GM23248 (cell line): Measurements from ENCODE around the gene GRIK5. TPM values are rescaled to one million over a fixed set of nuclear protein-coding genes. Genes with fewer than 3 reads are reported as not detected.

Source experiments
- DNase-seq: peaks from one replicate; pipeline ENCODE4 v3.0.0-alpha.2; 2015
- H2AFZ ChIP-seq: fragments of 200-600 bp; sonication (generic); 2 replicates; pipeline ENCODE4 v1.6.1; 2016; ENCODE audit warnings: antibody characterized with exemption
- H3F3A ChIP-seq: fragments of 200-600 bp; sonication (generic); 2 replicates; pipeline ENCODE4 v1.6.1; 2016; ENCODE audit warnings: mild to moderate bottlenecking, antibody characterized with exemption, mixed run types; ENCODE audit not compliant: insufficient read depth
- H3K27ac ChIP-seq: fragments of 200-600 bp; sonication (generic); 2 replicates; pipeline ENCODE4 v1.5.1; 2016; ENCODE audit warnings: mild to moderate bottlenecking
- H3K27me3 ChIP-seq: fragments of 200-600 bp; sonication (generic); replicated peaks from 2 replicates; pipeline ENCODE4 v1.6.1; 2016; ENCODE audit warnings: mild to moderate bottlenecking; ENCODE audit not compliant: insufficient read depth
- H3K36me3 ChIP-seq: fragments of 200-600 bp; sonication (generic); 2 replicates; pipeline ENCODE4 v1.6.1; 2016; ENCODE audit warnings: low read depth, mild to moderate bottlenecking
- H3K4me1 ChIP-seq: fragments of 200-600 bp; sonication (generic); 2 replicates; pipeline ENCODE4 v1.6.1; 2016; ENCODE audit warnings: mild to moderate bottlenecking; ENCODE audit not compliant: insufficient read depth
- H3K4me2 ChIP-seq: fragments of 200-600 bp; sonication (generic); one replicate; pipeline ENCODE4 v1.6.1; 2016; ENCODE audit warnings: mild to moderate bottlenecking; ENCODE audit not compliant: unreplicated experiment
- H3K4me3 ChIP-seq: fragments of 200-600 bp; sonication (generic); 2 replicates; pipeline ENCODE4 v1.5.1; 2016; ENCODE audit warnings: mild to moderate bottlenecking
- H3K79me2 ChIP-seq: fragments of 200-600 bp; sonication (generic); 2 replicates; pipeline ENCODE4 v1.6.1; 2016; ENCODE audit warnings: mild to moderate bottlenecking; ENCODE audit not compliant: insufficient read depth
- H3K9ac ChIP-seq: fragments of 200-600 bp; sonication (generic); 2 replicates; pipeline ENCODE4 v1.6.1; 2016; ENCODE audit warnings: mild to moderate bottlenecking
- H3K9me2 ChIP-seq: fragments of 200-600 bp; sonication (generic); 2 replicates; pipeline ENCODE4 v1.6.1; 2016; ENCODE audit warnings: mixed run types, mild to moderate bottlenecking, moderate library complexity; ENCODE audit not compliant: insufficient read depth
- H3K9me3 ChIP-seq: fragments of 200-600 bp; sonication (generic); one replicate; pipeline ENCODE4 v1.6.1; 2017; ENCODE audit warnings: low read depth
- H4K20me1 ChIP-seq: fragments of 200-600 bp; sonication (generic); 2 replicates; pipeline ENCODE4 v1.6.0; 2016; ENCODE audit not compliant: insufficient read depth
- EZH2 ChIP-seq: fragments of 200-600 bp; sonication (generic); IDR thresholded peaks from 2 replicates; pipeline ENCODE4 v1.6.1; 2018; ENCODE audit warnings: antibody characterized with exemption, mild to moderate bottlenecking; ENCODE audit not compliant: insufficient read depth, poor library complexity, severe bottlenecking
- EZH2phosphoT487 ChIP-seq: fragments of 200-600 bp; sonication (generic); IDR thresholded peaks from 2 replicates; pipeline ENCODE4 v1.6.1; 2018; ENCODE audit warnings: antibody characterized with exemption, moderate library complexity, mild to moderate bottlenecking, low read depth; ENCODE audit not compliant: insufficient read depth
- WGBS, 2 experiments: methylation state at CpG; one replicate each; pipeline ENCODE4 v1.1.6; 2015 to 2017; ENCODE audit warnings: low lambda C conversion rate in 2 of 2, low coverage in 1 of 2; ENCODE audit errors: missing lambda C conversion rate in 2 of 2; 5-methylcytosine and 5-hydroxymethylcytosine counted together
- in situ Hi-C: fragments of 300-500 bp; cut with MboI; formaldehyde crosslinking; loops from 2 replicates; pipeline ENCODE4 v1.15.0; 2020
- polyA plus RNA-seq: library from polyadenylated mRNA; unstranded; fragments of >200 nt; fragmentation: Nextera tagmentation; extraction: Ambion mirVana; gene quantifications from 2 replicates; pipeline ENCODE4 v1.2.1, GENCODE V29; 2016
- total RNA-seq: library from RNA; depleted of rRNA; stranded (reverse); fragments of >200 nt; shearing (Covaris generic); gene quantifications from 2 replicates; pipeline ENCODE4 v1.2.3, GENCODE V29; 2014

GRIK5 gene
- total and polyA plus RNA-seq, 2 experiments from 2014 or later: not detected

DNA sequence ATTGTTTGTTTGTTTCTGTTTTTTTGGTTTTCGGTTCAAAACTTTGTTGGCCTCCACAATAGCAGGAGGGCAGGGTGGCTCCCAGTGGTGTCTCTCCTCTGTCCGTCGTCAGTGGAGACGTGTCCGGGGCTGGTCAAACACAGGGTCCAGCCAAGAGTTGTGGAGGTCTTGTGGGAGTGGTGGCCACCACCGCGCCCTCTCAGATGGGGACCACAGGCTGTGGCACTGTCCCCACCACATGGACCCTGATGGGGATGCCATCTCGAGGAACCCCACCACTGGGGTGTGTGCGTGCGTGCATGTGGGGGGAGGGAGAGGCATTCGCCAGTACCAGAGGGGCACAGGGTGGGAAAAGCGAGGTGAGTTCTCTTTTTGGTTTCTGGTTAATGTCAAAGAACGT is 19.8 kb upstream of the GRIK5 start:
- in situ Hi-C loops: no loop called here
- Histone ChIP-seq H3F3A (peaks cover 21% of the 10 kb centered on the region; the same call in 1 of the 2 replicates), H3K4me2 (no peak overlapping the region), H3K79me2 (no peaks in the 10 kb centered on the region), H3K9me2 (no peaks in the 10 kb centered on the region), H3K4me1 (peaks cover 17% of the 10 kb centered on the region), H3K27ac (no peak overlapping the region), H4K20me1 (no peaks in the 10 kb centered on the region), H3K9me3 (no peaks in the 10 kb centered on the region), H3K27me3 (no peaks in the 10 kb centered on the region), H2AFZ (no peak overlapping the region), H3K36me3 (no peaks in the 10 kb centered on the region), H3K4me3 (no peak overlapping the region), H3K9ac (no peak overlapping the region)
- 99% methylated on average over 13 of the region's 13 CpGs for WGBS, 2 experiments
- no peak for TF ChIP-seq EZH2
- TF ChIP-seq EZH2phosphoT487: no peak
- no peak for DNase-seq

DNA sequence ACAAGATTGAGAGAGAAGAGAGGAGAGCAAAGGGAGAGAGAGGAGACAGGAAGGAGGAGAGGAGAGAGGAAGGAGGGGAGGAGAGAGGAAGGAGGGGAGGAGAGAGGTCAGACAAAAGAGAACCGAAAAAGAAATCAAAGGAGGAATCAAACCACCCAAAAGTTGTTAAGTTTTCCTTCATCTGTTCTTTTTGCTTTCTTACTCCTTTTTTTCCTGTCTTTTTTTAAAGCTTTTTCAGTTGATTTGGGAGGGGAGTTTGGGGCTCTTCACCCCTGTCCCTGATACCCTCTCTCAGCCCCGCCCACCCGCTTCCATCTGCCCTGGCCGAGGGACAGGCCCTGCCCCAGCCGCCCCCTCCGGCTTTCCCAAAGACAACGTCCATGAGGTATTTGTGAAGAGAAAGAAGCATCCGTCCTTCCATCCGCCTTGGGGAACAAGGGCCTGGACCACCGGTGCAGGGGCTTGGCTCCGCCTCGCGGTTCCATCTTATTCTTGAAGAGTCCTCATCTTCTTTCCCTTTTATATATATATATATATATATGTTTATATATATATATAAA is 19.3 kb upstream of the GRIK5 start:
- no peaks in the 10 kb centered on the region for H4K20me1 ChIP-seq
- peaks cover 17% of the 10 kb centered on the region for H3K4me1 ChIP-seq
- DNase-seq: no peak
- H3K4me2 ChIP-seq: peak overlapping the region; percentile 67
- H3K27me3 ChIP-seq: no peaks in the 10 kb centered on the region
- no peak overlapping the region for H3K4me3 ChIP-seq
- peak overlapping the region; percentile 46 for H3K27ac ChIP-seq
- in situ Hi-C loops: no loop called here
- no peak overlapping the region for H3K9ac ChIP-seq
- H2AFZ ChIP-seq: peak overlapping the region; percentile 77
- 0 out of 2 replicates have a peak, but pooled peaks cover under 1% of the 10 kb centered on the region for H3K79me2 ChIP-seq
- H3K9me3 ChIP-seq: no peaks in the 10 kb centered on the region
- peaks cover 21% of the 10 kb centered on the region; the same call in 1 of the 2 replicates for H3F3A ChIP-seq
- no peaks in the 10 kb centered on the region for H3K9me2 ChIP-seq
- TF ChIP-seq EZH2phosphoT487 (no peak), EZH2 (no peak)
- no peaks in the 10 kb centered on the region for H3K36me3 ChIP-seq
- 82 to 84% methylated on average over 9 to 13 of the region's 13 CpGs for WGBS, 2 experiments

DNA sequence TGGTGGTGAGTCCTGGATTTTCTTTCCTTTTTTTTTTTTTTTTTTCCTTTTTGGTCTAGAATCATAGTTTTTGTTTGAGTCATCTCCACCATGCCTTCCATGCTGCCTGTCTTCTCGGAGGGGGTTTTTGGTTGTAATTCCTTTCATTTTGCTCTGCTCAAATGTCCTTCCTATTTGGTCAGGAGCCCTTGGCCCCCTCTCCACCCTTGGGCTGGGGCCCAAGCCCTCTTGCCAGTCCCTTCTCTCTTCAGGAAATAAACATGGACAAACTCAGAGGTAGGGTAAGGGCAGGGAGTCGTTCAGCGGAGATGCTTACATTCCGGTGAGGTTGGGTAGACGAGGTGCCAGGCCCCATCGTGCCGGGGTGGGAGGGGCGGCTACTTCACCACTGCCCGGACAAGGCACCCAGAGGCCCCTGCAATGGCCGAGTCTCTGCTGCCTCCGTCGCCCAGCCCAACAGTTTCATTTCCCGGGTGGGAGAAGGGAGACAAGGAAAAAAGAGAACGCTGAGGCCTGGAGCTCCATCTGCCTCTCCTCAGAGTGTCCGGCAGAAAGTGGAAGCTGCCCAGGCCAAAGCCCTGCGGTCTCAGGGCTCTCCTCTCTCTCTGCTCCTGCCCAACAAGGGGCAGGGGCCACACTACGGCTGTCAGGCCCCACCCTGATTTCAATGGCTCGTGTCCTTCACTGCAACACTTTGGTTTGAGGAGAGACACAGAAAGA is 18.6 kb upstream of the GRIK5 start:
- TF ChIP-seq EZH2phosphoT487 (no peak), EZH2 (no peak)
- in situ Hi-C loops: no loop called here
- Histone ChIP-seq H3K27me3 (no peaks in the 10 kb centered on the region), H3K4me3 (peak overlapping the region; percentile 43; the same call in 1 of the 2 replicates), H3K79me2 (peaks cover 6% of the 10 kb centered on the region; the same call in 1 of the 2 replicates), H2AFZ (peak overlapping the region; percentile 77), H3K4me2 (peak overlapping the region; percentile 67), H3K27ac (peak overlapping the region; percentile 46), H3F3A (peaks cover 21% of the 10 kb centered on the region; the same call in 1 of the 2 replicates), H3K36me3 (no peaks in the 10 kb centered on the region), H3K9me3 (no peaks in the 10 kb centered on the region), H4K20me1 (no peaks in the 10 kb centered on the region), H3K4me1 (peaks cover 17% of the 10 kb centered on the region), H3K9me2 (no peaks in the 10 kb centered on the region), H3K9ac (peak overlapping the region; percentile 18; the same call in 1 of the 2 replicates)
- 56 to 62% methylated on average over 18 of the region's 18 CpGs for WGBS, 2 experiments
- peak; percentile 78 for DNase-seq

- Histone ChIP-seq H3K9ac (no peak overlapping the region), H3K4me3 (no peak overlapping the region), H3F3A (peaks cover 21% of the 10 kb centered on the region; the same call in 1 of the 2 replicates), H3K27me3 (no peaks in the 10 kb centered on the region), H2AFZ (no peak overlapping the region), H3K9me2 (no peaks in the 10 kb centered on the region), H3K9me3 (no peaks in the 10 kb centered on the region), H3K4me1 (peaks cover 17% of the 10 kb centered on the region), H3K36me3 (no peaks in the 10 kb centered on the region), H3K27ac (no peak overlapping the region), H3K4me2 (no peak overlapping the region), H3K79me2 (peaks cover 15% of the 10 kb centered on the region), H4K20me1 (no peaks in the 10 kb centered on the region)
- in situ Hi-C loops: no loop called here
- WGBS, 2 experiments: 83 to 87% methylated on average over 11 of the region's 11 CpGs
- TF ChIP-seq EZH2: no peak
- TF ChIP-seq EZH2phosphoT487: no peak
- DNase-seq: no peak
Measured at GRCh38 chr19:42086770-42087550, 17.0 kb upstream of the GRIK5 start.
